ENCODE results near the gene ZNF844. TPM values are rescaled to one million over a fixed set of nuclear protein-coding genes. Genes with fewer than 3 reads are reported as not detected.

ZNF844 gene
- total RNA-seq, 4 donors from 2014 or later, result 7.7 to 14.1 (median 10.3) TPM

- no peak for TF ChIP-seq CTCF (IDR thresholded peaks at IDR 0.05; ENCODE audit: low read depth)
Observed at GRCh38 chr19:12077375-12077774, 12.8 kb downstream of the ZNF844 start.

DNA sequence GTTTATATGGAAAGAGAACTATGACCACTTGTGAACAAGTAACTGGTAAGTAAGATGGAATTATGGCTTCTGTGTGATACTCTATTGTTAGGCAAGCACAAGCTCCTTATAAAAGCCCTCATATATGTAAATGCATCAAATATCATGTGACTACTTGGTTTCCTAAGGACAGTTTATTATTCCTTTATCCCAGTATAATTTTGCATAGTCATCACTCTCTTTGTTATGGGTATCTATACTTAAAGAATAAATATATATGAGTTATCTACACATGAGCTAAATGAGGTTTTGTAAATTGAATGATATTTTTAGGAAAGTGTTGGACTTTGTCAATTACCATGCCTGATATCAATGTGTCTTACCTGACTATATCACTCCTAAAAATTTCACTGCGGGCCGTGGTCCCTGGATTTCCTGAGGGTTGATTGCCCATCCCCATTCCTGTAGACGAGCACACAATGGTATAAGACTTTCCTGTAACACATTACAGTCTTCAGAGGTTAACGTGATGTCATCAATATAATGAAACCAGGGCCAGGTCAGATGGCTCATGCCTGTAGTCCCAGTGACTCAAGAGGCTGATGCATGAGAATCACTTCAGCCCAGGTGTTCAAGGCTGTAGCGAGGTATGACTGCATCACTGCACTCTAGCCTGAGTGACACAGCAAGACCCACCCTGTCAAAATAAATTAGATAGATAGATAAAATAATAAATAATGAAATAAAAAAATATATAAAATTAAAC is 20.7 kb downstream of the ZNF844 start:
- TF ChIP-seq CTCF (IDR thresholded peaks at IDR 0.05; ENCODE audit: low read depth), result no peak

GRCh38 chr19:12090807-12091206 is 26.3 kb downstream of the ZNF844 start:
- no peak for TF ChIP-seq CTCF (IDR thresholded peaks at IDR 0.05; ENCODE audit: low read depth)

- TF ChIP-seq CTCF (IDR thresholded peaks at IDR 0.05; ENCODE audit: low read depth), result no peak
Observed at GRCh38 chr19:12092065-12092867, 27.7 kb downstream of the ZNF844 start.

DNA sequence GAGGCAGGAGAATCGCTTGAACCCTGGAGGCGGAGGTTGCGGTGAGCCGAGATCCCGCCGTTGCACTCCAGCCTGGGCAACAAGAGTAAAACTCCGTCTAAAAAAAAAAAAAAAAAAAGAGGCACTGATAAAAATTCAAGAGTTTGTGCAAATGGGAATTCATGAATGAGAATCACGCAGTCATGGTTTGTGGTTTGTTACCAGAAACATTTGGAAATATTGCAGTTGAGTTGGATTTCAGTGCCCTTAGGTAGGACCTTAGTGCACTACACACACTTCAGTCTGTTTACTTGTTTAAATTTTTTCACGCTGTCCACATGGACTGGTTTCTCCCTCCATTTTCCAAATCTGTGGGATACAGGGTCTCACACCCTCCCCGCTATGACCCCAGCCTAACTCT is 28.4 kb downstream of the ZNF844 start:
- TF ChIP-seq CTCF (IDR thresholded peaks at IDR 0.05; ENCODE audit: low read depth), result no peak

DNA sequence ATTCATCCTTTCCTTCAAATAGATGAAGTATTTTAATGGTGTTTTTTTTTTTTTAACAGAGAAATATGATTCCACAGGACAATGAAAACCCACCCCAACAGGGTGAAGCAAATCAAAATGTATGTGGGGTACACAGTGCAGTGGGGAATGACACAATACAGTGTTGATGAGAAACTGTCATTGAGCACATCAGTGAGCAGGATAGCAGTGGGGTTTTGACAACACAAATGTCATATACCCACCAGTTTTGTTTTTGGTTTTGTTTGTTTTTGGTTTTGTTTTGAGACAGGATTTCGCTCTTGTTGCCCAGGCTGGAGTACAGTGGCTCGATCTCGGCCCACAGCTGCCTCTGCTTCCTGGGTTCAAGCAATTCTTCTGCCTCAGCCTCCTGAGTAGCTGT is 29.2 kb downstream of the ZNF844 start:
- TF ChIP-seq CTCF (IDR thresholded peaks at IDR 0.05; ENCODE audit: low read depth), result no peak

DNA sequence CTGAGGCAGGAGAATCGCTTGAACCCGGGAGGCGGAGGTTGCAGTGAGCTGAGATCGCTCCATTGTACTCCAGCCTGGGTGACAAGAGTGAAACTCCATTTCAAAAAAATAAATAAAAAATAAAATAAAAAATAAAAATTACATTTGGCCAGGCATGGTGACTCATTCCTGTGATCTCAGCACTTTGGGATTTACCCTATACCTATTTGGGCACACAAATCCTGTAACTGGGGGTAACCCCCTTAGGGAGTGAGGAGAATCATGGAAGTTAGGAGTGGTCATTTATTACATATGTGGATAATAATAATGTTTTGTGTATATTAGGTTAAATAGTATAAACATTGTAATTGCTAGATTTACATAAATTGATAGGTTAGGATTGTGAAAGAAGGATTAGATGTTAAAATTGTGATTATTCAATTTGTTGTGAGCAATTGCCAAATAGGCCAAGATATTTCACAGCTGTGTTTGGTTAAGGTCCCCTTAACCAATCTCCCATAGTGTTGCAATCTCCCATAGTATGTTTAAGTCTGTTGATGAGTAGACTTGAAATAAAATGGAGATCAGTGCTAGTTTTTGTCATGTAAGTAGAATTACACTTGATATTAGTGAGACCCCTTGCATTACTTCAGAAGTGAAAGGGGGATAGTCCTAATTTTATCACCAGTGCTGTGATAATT is 30.7 kb downstream of the ZNF844 start:
- TF ChIP-seq CTCF (IDR thresholded peaks at IDR 0.05; ENCODE audit: low read depth), result no peak

Data from subcutaneous adipose tissue (tissue), 4 donors.